ENCODE measurements around the gene MFSD6. TPM values are rescaled to one million over a fixed set of nuclear protein-coding genes. Genes with fewer than 3 reads are reported as not detected.

MFSD6 gene
- polyA plus RNA-seq, 2 of the 4 experiments (the other 2 are of a cell fraction), result 14.3 to 41.3 TPM

DNA sequence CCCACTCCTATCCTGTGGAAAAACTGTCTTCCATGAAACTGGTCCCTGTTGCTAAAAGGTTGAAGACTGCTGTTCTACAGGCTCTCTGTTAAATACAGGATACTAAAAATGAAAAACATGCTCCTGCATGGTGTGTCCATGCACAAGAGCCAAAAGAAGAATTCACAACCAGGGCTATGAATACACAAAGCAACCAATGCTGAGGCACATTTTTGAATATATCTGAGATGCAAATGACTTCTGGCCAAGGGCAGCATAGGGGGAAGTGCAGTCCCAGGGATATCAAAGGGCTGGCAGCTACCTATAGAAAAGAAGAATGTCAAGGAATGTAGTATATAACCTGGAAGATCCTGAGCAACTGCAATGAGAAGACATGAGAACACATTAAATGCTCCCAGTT lies 119.8 kb downstream of the MFSD6 start:
- DNase-seq (ENCODE audit: low read depth in 1 of 2, low spot score in 1 of 2) (no peak), ATAC-seq (no peak; a peak in 1 of 6 replicates), FAIRE-seq (no peak)
- TF ChIP-seq, protein P1, sequence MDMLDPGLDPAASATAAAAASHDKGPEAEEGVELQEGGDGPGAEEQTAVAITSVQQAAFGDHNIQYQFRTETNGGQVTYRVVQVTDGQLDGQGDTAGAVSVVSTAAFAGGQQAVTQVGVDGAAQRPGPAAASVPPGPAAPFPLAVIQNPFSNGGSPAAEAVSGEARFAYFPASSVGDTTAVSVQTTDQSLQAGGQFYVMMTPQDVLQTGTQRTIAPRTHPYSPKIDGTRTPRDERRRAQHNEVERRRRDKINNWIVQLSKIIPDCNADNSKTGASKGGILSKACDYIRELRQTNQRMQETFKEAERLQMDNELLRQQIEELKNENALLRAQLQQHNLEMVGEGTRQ (IDR thresholded peaks at IDR 0.05), result no peak
- no peak for TF ChIP-seq TP53 (CRISPR knock-in tag; IDR thresholded peaks at IDR 0.05)
- TF ChIP-seq, protein P2, sequence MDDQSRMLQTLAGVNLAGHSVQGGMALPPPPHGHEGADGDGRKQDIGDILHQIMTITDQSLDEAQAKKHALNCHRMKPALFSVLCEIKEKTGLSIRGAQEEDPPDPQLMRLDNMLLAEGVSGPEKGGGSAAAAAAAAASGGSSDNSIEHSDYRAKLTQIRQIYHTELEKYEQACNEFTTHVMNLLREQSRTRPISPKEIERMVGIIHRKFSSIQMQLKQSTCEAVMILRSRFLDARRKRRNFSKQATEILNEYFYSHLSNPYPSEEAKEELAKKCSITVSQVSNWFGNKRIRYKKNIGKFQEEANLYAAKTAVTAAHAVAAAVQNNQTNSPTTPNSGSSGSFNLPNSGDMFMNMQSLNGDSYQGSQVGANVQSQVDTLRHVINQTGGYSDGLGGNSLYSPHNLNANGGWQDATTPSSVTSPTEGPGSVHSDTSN (IDR thresholded peaks at IDR 0.05), result no peak
- TF ChIP-seq, protein P3, sequence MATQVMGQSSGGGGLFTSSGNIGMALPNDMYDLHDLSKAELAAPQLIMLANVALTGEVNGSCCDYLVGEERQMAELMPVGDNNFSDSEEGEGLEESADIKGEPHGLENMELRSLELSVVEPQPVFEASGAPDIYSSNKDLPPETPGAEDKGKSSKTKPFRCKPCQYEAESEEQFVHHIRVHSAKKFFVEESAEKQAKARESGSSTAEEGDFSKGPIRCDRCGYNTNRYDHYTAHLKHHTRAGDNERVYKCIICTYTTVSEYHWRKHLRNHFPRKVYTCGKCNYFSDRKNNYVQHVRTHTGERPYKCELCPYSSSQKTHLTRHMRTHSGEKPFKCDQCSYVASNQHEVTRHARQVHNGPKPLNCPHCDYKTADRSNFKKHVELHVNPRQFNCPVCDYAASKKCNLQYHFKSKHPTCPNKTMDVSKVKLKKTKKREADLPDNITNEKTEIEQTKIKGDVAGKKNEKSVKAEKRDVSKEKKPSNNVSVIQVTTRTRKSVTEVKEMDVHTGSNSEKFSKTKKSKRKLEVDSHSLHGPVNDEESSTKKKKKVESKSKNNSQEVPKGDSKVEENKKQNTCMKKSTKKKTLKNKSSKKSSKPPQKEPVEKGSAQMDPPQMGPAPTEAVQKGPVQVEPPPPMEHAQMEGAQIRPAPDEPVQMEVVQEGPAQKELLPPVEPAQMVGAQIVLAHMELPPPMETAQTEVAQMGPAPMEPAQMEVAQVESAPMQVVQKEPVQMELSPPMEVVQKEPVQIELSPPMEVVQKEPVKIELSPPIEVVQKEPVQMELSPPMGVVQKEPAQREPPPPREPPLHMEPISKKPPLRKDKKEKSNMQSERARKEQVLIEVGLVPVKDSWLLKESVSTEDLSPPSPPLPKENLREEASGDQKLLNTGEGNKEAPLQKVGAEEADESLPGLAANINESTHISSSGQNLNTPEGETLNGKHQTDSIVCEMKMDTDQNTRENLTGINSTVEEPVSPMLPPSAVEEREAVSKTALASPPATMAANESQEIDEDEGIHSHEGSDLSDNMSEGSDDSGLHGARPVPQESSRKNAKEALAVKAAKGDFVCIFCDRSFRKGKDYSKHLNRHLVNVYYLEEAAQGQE (IDR thresholded peaks at IDR 0.05), result no peak
- POLR2A ChIA-PET, result no interaction called here
- Histone ChIP-seq H3K27ac (peak overlapping the region; percentile 75 to 82), H3K4me2 (peak overlapping the region; percentile 54; the same call in 2 of the 3 replicates), H3K9me3 (no peaks in the 10 kb centered on the region), H3K4me3 (no peak overlapping the region), H3K4me1 (peaks cover 35% of the 10 kb centered on the region)
- CTCF ChIA-PET, result no interaction called here

DNA sequence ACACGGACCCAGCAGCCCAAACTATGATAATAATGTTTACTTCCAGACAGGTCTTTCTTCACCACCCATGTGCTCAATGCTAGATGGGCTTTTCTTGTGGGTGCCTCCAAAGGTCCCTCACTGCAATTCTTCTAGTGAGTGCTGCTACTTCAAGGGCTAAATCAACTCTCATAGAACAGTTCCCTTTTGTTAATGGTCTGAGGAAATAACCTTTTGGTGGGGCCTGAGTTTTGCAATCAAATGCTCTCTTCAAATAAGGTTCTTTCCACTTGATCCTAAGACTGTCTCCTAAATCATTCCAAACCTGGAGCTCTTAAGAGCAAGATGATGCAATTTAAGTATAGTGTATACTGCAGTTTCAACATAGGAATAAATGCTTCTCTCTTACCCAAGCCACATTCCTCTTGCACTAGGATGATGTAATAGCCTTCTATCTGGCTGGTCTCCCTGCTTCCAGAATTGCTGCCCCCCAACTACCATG lies 120.4 kb downstream of the MFSD6 start:
- Histone ChIP-seq H3K27ac (peak overlapping the region; percentile 75 to 82), H3K4me1 (peaks cover 37% of the 10 kb centered on the region), H3K4me2 (peak overlapping the region; percentile 54), H3K4me3 (no peak overlapping the region), H3K9me3 (no peaks in the 10 kb centered on the region)
- DNase-seq (ENCODE audit: low read depth in 1 of 2, low spot score in 1 of 2) (peak in 1 of 2 experiments; percentile 75), FAIRE-seq (no peak), ATAC-seq (peak; percentile 60 to 69)
- CTCF ChIA-PET, result interaction anchor here (0.9 to 1.6 kb wide), 2 partner anchors 148 to 440 kb away, joined by 3 to 4 read pairs; no protein-coding TSS in a partner anchor
- WGBS (ENCODE audit: missing lambda C conversion rate), result 68% methylated on average over 1 of the region's 1 CpG
- POLR2A ChIA-PET, result interaction anchor here (0.5 to 0.6 kb wide), 2 partner anchors 48 to 78 kb away, joined by 3 read pairs; no protein-coding TSS in a partner anchor
- TF ChIP-seq EHMT2 (IDR thresholded peaks at IDR 0.05; ENCODE audit: low read depth) (no peak), POLR2A (IDR thresholded peaks at IDR 0.05; ENCODE audit: low read length) (no peak), CHD2 (IDR thresholded peaks at IDR 0.05; ENCODE audit: low read length, partially characterized antibody) (no peak), MYC (IDR thresholded peaks at IDR 0.05; ENCODE audit: borderline replicate concordance, low read length) (no peak), FOSL2 (IDR thresholded peaks at IDR 0.05) (0 out of 2 replicates have a peak, but pooled peaks have one; percentile 11), FOSL2 (CRISPR knock-in tag; IDR thresholded peaks at IDR 0.05) (0 out of 2 replicates have a peak, but pooled peaks have one; percentile 14), JUN (IDR thresholded peaks at IDR 0.05) (peak; percentile 46 to 53; a peak in 1 of 5 replicates), ZC3H11A (IDR thresholded peaks at IDR 0.05) (no peak), GATA3 (IDR thresholded peaks at IDR 0.05; ENCODE audit: borderline replicate concordance) (0 out of 2 replicates have a peak, but pooled peaks have one; percentile 26), EP300 (IDR thresholded peaks at IDR 0.05) (peak; percentile 83 to 87; a peak in 4 of 5 replicates), RCOR1 (IDR thresholded peaks at IDR 0.05; ENCODE audit: low read depth, low read length) (no peak), HOXA7 (CRISPR knock-in tag; IDR thresholded peaks at IDR 0.05) (no peak), CEBPB (IDR thresholded peaks at IDR 0.05) (peak; percentile 89 to 99)
- TF ChIP-seq, protein P1 (IDR thresholded peaks at IDR 0.05), result no peak
- TF ChIP-seq, protein P4, sequence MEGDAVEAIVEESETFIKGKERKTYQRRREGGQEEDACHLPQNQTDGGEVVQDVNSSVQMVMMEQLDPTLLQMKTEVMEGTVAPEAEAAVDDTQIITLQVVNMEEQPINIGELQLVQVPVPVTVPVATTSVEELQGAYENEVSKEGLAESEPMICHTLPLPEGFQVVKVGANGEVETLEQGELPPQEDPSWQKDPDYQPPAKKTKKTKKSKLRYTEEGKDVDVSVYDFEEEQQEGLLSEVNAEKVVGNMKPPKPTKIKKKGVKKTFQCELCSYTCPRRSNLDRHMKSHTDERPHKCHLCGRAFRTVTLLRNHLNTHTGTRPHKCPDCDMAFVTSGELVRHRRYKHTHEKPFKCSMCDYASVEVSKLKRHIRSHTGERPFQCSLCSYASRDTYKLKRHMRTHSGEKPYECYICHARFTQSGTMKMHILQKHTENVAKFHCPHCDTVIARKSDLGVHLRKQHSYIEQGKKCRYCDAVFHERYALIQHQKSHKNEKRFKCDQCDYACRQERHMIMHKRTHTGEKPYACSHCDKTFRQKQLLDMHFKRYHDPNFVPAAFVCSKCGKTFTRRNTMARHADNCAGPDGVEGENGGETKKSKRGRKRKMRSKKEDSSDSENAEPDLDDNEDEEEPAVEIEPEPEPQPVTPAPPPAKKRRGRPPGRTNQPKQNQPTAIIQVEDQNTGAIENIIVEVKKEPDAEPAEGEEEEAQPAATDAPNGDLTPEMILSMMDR (IDR thresholded peaks at IDR 0.05), result no peak
- TF ChIP-seq, protein P5, sequence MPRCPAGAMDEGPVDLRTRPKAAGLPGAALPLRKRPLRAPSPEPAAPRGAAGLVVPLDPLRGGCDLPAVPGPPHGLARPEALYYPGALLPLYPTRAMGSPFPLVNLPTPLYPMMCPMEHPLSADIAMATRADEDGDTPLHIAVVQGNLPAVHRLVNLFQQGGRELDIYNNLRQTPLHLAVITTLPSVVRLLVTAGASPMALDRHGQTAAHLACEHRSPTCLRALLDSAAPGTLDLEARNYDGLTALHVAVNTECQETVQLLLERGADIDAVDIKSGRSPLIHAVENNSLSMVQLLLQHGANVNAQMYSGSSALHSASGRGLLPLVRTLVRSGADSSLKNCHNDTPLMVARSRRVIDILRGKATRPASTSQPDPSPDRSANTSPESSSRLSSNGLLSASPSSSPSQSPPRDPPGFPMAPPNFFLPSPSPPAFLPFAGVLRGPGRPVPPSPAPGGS (IDR thresholded peaks at IDR 0.05), result peak; percentile 84; the same call in 2 of the 3 replicates
- TF ChIP-seq, protein P6, sequence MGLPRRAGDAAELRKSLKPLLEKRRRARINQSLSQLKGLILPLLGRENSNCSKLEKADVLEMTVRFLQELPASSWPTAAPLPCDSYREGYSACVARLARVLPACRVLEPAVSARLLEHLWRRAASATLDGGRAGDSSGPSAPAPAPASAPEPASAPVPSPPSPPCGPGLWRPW (IDR thresholded peaks at IDR 0.05), result peak; percentile 97
- TF ChIP-seq, protein P7, sequence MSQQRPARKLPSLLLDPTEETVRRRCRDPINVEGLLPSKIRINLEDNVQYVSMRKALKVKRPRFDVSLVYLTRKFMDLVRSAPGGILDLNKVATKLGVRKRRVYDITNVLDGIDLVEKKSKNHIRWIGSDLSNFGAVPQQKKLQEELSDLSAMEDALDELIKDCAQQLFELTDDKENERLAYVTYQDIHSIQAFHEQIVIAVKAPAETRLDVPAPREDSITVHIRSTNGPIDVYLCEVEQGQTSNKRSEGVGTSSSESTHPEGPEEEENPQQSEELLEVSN (IDR thresholded peaks at IDR 0.05; ENCODE audit: borderline replicate concordance, low read depth), result no peak
